IPS DF 6.9 (cell line): ENCODE results near the gene PLK3.
"Not testable (repeated sequence)": the region's sequence is repeated elsewhere in the genome, so short reads cannot be mapped to it uniquely, and the experiment has no call there.

Source experiments
- DNase-seq: peaks from one replicate; pipeline ENCODE4 v3.0.0-alpha.2; 2013; ENCODE audit warnings: low read depth, low spot score
- H3K27ac ChIP-seq: one replicate; pipeline ENCODE4 v1.5.1; 2013; ENCODE audit warnings: low read length, control low read depth
- H3K27me3 ChIP-seq: 2 replicates; pipeline ENCODE4 v1.6.1; 2013; ENCODE audit warnings: mild to moderate bottlenecking, low read length; ENCODE audit not compliant: control insufficient read depth, insufficient read depth
- H3K36me3 ChIP-seq: 2 replicates; pipeline ENCODE4 v1.6.1; 2013; ENCODE audit warnings: low read length; ENCODE audit not compliant: control insufficient read depth, insufficient read depth
- H3K4me1 ChIP-seq: 2 replicates; pipeline ENCODE4 v1.6.1; 2013; ENCODE audit warnings: low read length; ENCODE audit not compliant: control insufficient read depth, insufficient read depth
- H3K4me3 ChIP-seq: 2 replicates; pipeline ENCODE4 v1.5.1; 2013; ENCODE audit warnings: mild to moderate bottlenecking, low read length
- H3K9me3 ChIP-seq: 2 replicates; pipeline ENCODE4 v1.6.1; 2013; ENCODE audit warnings: low read length, inconsistent platforms; ENCODE audit not compliant: control insufficient read depth, insufficient read depth
- WGBS: extraction: QIAGEN DNeasy Blood & Tissue Kit; methylation state at CpG from one replicate; pipeline ENCODE4 v1.1.7; 2013; ENCODE audit warnings: mixed read lengths, missing lambda C conversion rate; ENCODE audit not compliant: insufficient read length, insufficient coverage; 5-methylcytosine and 5-hydroxymethylcytosine counted together

The PLK3 gene

DNA sequence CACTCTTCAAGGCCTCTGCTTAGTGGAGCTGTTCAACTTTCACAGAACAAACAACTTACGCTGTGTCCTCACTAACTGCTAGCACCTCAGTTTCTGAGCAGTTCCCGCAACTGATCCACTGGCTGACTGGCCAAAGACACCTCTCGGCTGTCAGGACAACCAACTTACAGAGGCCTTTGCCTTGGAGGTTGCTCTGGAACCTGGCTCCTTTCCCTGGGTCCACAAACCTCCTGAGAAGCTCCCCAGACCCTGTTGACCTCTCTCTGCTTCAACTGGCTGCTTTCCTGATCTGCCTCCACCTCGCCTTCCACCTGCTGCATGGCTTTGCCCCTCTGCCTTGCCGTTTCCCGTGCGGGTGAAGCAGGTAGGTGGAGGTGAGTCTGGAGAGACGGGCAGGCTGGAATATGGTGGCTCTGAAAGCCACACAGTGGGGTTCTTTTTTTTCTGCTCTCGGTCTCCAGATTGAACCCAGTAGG, 21.1 kb downstream of the PLK3 start:
- no peaks in the 10 kb centered on the region for H3K9me3 ChIP-seq
- H3K27ac ChIP-seq, result no peak overlapping the region
- WGBS, result no CpG with 5 or more reads among the region's 9 CpGs
- H3K4me3 ChIP-seq, result no peak overlapping the region
- no peaks in the 10 kb centered on the region for H3K27me3 ChIP-seq
- no peaks in the 10 kb centered on the region for H3K36me3 ChIP-seq
- H3K4me1 ChIP-seq, result no peaks in the 10 kb centered on the region; the same call in 1 of the 2 replicates
- DNase-seq, result no peak

DNA sequence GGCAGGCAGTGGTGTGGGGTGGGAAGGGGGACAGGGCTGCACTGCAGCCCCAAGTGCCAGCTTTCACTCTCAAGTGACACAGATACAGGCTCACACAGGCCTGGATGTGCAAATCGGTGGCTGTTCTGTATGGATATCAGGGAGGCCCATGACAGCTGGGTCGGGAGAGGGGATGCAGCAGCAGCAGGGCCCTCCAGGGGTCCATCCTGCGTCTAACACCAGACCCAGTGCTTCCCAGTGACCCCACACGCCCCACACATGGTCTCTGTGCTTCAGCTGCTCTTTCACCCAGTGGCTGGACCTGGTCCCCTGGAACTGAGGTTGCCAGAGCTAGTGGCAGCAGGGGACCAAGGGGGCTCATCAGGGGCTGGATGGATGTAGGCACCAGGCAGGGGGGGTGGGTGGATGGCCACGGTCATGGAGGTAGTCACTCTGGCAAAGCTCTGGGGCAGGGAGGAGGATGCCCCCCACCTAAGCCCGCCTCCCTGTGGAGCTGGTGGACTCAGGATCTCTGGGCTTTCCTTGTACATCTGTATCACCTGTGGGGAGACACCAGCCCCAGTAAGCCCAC, 22.0 kb downstream of the PLK3 start:
- H3K4me1 ChIP-seq, result no peaks in the 10 kb centered on the region; the same call in 1 of the 2 replicates
- DNase-seq, result no peak
- no peak overlapping the region for H3K27ac ChIP-seq
- no peaks in the 10 kb centered on the region for H3K36me3 ChIP-seq
- H3K27me3 ChIP-seq, result no peaks in the 10 kb centered on the region
- no peak overlapping the region for H3K4me3 ChIP-seq
- H3K9me3 ChIP-seq, result no peaks in the 10 kb centered on the region
- WGBS, result no CpG with 5 or more reads among the region's 6 CpGs

DNA sequence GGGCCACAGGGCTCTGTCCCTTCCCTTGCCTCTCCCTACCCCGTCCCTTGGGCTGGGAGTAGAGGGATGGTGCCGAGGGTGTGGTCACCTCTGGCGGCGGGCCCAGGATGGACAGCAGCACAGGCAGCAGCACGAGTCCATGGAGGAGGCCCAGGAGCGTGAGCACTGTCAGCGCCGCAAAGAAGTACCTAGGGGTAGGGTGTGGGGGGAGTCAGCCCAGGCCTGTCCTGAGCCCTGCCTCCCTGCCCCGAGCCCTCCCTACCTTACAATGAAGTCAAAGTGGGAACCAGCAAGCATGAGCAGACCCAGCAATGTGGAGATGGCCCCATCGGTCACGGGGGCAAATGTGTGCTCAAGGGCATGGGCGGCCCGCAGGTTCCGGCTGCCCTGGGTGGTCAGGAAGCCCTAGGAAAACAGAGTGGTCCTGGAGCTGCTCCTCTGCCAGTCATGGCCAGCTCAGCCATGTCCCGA, 22.8 kb downstream of the PLK3 start:
- Histone ChIP-seq H3K36me3 (no peaks in the 10 kb centered on the region), H3K27me3 (no peaks in the 10 kb centered on the region), H3K9me3 (no peaks in the 10 kb centered on the region), H3K4me3 (no peak overlapping the region), H3K4me1 (no peaks in the 10 kb centered on the region; the same call in 1 of the 2 replicates), H3K27ac (no peak overlapping the region)
- no peak for DNase-seq
- no CpG with 5 or more reads among the region's 15 CpGs for WGBS

DNA sequence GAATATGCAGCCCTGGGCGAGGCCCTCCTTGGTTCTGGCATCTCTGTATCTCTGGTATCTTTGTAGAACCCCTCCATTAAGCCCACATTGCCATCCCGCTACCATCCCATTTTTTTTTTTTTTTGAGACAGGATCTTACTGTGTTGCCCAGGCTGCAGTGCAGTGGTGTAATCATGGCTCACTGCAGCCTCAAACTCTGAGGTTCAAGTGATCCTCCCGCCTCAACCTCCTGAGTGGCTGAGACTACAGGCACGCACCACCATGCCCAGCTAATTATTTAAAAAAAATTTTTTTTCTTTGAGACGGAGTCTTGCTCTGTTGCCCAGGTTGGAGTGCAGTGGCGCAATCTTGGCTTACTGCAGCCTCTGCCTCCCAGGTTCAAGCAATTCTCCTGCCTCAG, 24.2 kb downstream of the PLK3 start:
- H3K27ac ChIP-seq, H3K27me3 ChIP-seq, DNase-seq, H3K4me1 ChIP-seq, H3K36me3 ChIP-seq, H3K9me3 ChIP-seq, H3K4me3 ChIP-seq: not testable (repeated sequence)
- WGBS, result no CpG with 5 or more reads among the region's 6 CpGs

DNA sequence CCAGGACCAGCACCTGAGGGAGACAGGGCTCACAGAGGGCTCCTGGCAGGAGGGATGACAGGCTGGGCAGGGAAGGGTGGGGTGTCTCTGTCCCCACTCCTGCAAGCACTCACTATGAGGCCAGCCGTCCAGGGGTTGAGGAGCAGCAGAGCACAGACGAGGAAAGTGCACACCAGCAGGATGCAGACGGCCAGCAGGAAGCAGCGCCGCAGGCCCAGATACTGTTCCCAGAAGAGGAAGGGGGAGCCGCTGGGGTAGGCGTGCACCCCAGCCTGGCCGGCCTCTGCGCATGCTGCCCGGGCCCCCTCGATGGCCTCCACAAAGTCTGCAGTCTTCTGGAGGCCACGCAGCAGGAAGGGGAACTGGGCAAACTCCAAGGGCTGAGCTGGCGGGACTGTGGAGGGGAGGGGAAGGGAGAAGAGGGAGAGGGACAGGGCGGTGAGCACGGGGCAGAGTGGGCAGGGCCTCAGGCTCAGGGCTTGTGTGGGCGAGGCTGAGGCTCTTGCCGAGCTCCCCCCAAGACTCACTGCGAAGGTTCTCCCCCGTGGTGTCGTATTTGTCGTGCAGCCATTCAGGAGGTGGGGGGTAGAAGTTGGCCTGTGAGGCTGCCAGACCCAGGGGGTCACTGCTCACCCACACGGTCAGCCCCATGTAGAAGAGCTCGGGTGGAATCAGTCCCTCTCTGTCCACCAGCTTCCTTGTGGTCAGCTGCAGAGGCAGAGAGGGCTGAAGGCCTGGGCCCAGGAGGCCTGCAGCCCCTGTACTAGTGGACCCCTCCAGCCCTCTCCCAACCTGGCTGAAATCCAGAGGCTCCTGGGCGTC, 26.4 kb downstream of the PLK3 start:
- Histone ChIP-seq H3K36me3 (no peaks in the 10 kb centered on the region), H3K27ac (no peak overlapping the region), H3K27me3 (no peaks in the 10 kb centered on the region), H3K4me3 (no peak overlapping the region), H3K4me1 (peaks cover under 1% of the 10 kb centered on the region; the same call in 1 of the 2 replicates), H3K9me3 (no peaks in the 10 kb centered on the region)
- no peak for DNase-seq
- WGBS, result no CpG with 5 or more reads among the region's 24 CpGs

DNA sequence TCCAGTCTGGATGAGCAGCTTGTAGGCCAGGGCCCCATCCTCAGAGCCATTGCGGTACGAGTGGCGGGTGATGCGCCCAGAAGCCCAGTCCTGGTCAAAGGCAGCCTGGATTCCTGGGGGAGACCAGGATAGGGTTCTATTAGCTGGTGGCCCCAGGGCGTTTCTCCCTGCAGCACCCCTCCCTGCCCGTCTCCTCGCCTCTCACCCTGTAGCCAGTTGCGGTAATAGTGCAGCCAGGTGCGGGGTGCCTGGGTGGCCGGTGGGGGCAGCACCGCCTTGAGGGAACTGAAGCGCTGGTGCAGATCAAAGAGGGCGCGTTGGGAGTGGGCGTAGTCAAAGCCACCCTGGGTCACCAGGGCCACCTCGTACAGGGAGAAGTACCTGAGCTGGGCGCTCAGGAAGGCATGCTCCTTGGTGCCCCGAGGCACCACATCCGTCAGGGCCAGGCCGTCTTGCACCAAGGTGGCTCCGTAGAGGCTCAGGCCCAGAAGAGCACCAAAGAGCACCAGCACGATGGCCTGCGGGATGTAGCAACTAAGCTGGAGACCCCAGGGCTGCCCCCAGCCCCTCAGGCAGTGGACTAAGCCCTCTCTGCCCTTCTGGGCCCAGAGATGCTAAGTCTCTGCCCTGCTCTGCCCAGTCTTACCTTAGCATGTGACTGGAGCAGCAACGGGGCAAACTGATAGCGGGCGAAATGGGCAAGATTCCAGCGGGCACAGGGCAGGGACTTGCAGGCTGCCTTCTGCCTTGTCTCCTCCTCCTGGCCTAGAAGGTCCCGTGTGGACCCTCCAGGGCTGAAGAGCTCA, 27.2 kb downstream of the PLK3 start:
- Histone ChIP-seq H3K4me1 (peaks cover 4% of the 10 kb centered on the region), H3K27me3 (no peaks in the 10 kb centered on the region), H3K9me3 (no peaks in the 10 kb centered on the region), H3K27ac (no peak overlapping the region), H3K4me3 (no peak overlapping the region), H3K36me3 (no peaks in the 10 kb centered on the region)
- DNase-seq, result no peak
- WGBS, result no CpG with 5 or more reads among the region's 28 CpGs

DNA sequence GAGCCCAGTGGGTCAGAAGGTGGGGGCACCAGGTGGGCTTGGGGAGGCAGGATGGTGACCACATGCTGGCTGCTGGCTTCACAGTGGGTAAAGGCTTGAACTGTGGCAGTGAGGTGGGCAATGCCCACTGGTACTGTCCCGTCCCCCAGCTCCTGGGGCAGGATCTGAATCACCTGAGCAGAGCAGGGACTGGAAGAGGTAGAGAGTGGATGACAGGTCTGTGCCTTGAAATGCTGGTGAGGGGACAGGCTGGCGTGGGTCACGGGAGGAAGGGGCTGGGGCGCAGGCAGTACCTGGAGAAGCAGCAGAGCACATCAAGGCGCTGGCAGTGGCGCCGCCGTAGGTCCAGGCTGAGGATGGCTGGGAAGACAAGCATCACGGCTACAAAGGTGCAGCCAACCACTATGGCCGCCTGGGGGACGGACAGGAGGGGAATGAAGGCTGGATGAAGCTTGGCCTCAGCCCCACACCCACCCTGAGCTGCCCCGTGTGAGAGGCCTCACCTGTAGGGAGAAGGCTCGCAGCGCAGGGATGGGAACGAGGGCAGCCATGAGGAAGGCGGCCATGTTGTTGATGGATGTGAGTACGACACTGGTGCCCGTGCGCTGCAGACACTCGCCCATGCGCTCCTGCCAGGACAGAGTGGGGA, 27.9 kb downstream of the PLK3 start:
- H3K9me3 ChIP-seq, result no peaks in the 10 kb centered on the region
- H3K4me1 ChIP-seq, result peaks cover 4% of the 10 kb centered on the region
- H3K27ac ChIP-seq, result no peak overlapping the region
- no peaks in the 10 kb centered on the region for H3K36me3 ChIP-seq
- no CpG with 5 or more reads among the region's 21 CpGs for WGBS
- no peaks in the 10 kb centered on the region for H3K27me3 ChIP-seq
- DNase-seq, result no peak
- no peak overlapping the region for H3K4me3 ChIP-seq

DNA sequence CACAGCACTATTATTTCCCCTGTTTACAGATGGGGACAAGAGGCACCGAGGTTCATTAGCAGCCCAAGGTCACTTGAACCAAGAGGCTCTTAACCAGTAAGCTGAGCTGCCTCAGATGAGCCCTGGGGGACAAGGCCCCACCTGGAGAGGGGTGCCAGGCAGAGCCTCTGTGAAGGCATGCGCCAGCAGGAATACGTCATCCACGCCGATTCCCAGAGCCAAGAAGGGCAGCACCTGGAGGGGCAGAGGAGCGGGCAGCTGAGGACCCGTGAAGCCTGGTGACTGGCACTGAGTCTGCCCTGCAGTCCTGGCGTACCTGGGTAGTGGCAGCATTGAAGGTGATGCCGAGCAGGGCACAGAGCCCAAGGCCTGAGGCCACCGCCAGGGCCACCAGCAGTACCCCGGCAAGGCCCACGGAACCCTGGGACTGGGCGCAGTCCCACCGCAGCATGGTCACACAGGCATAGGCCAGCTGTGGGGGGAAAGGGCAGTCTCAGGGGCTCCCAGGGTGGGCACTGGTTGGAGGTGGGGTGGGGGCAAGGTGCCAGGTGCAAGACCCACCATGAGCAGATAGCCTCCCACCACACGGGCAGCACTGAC, 28.8 kb downstream of the PLK3 start:
- no peaks in the 10 kb centered on the region for H3K36me3 ChIP-seq
- H3K4me3 ChIP-seq, result no peak overlapping the region
- H3K27me3 ChIP-seq, result no peaks in the 10 kb centered on the region
- DNase-seq, result no peak
- H3K4me1 ChIP-seq, result peaks cover 4% of the 10 kb centered on the region
- H3K27ac ChIP-seq, result no peak overlapping the region
- no CpG with 5 or more reads among the region's 15 CpGs for WGBS
- H3K9me3 ChIP-seq, result no peaks in the 10 kb centered on the region

DNA sequence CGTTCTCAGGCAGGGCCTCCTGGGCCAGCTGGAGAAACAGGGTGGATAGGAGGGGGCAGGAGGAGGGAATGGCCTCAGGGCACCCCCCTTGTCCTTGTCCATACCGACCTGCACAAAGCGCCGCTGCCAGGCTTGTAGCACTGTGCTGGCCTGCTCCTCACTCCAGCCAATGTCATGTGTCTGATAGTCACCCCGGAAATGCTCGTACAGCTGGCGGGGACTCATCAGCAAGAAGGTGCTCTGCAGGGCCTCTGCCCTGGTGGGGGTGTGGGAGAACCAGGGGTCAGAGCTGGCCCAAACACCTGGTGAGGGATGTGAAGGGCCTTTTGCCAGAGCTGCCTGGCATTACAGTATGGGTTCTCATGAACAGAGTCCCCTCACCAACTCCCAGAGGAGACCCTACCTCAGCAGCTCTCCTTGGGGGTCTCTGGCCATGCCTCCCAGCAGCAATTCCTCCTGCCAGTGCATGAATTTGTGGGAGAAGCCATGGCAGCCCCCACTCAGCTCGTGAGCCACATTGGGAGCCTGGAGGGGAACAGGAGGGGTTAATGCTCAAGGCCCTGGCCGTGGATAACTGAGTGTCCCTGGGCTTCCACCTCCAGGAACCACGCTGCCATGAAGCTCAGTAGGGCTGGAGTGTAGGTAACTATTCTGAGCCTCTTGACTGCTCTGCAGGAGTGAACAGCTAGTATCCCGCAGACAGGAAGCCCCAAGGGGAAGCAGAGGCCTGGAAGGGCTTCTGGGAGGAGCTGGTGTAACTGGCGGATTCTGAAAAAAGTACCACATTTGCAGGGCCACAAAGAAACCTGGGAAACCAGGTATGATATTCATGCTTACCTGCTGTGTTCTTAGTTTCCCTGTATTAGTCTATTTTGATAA, 29.6 kb downstream of the PLK3 start:
- Histone ChIP-seq H3K27me3 (no peaks in the 10 kb centered on the region), H3K4me1 (peaks cover 4% of the 10 kb centered on the region), H3K4me3 (no peak overlapping the region), H3K36me3 (no peaks in the 10 kb centered on the region), H3K27ac (no peak overlapping the region), H3K9me3 (no peaks in the 10 kb centered on the region)
- no peak for DNase-seq
- WGBS, result no CpG with 5 or more reads among the region's 12 CpGs
